ENCODE data around the gene ANXA2R. TPM values are rescaled to one million over a fixed set of nuclear protein-coding genes. Genes with fewer than 3 reads are reported as not detected.
A peak's percentile ranks its signal among the peaks of the same experiment; 100 is the strongest.
"Not testable (repeated sequence)": the region's sequence is repeated elsewhere in the genome, so short reads cannot be mapped to it uniquely, and the experiment has no call there.

ANXA2R gene
- total RNA-seq, 1 donor from 2014 or later: 1.2 TPM

- DNase-seq (ENCODE audit: low read depth, low spot score): no peak
- no peaks in the 10 kb centered on the region for H3K27me3 Mint-ChIP-seq (ENCODE audit: low read depth)
- H3K4me3 Mint-ChIP-seq: no peak overlapping the region
- H3K27ac Mint-ChIP-seq (ENCODE audit: unreplicated experiment): peak overlapping the region; percentile 84
- H3K36me3 Mint-ChIP-seq (ENCODE audit: low read depth): peaks cover 41% of the 10 kb centered on the region
- no peaks in the 10 kb centered on the region for H3K9me3 Mint-ChIP-seq
- peaks cover 13% of the 10 kb centered on the region for H3K4me1 Mint-ChIP-seq
- no peak for TF ChIP-seq CTCF (conservative IDR thresholded peaks at IDR 0.05)
Observed at GRCh38 chr5:43075319-43076293, 35.5 kb upstream of the ANXA2R start.

DNA sequence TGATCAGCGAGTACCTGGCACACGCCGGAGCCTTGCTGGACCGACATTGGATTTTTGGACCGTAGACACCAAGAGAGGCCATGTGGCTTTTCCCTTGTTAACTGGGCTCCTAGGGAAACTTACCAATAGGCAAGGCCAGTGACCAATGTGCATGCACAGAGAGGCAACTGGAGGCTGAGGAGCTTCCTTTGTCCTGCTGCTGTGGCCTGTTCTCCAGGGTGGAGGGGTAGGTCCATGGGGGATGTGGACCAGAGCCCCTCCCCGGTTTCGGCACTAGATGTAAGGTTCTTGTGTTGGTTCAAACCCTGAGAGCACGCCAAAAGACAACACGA lies 34.8 kb upstream of the ANXA2R start:
- H3K9me3 Mint-ChIP-seq: no peaks in the 10 kb centered on the region

GRCh38 chr5:43073597-43074546 lies 33.8 kb upstream of the ANXA2R start:
- Mint-ChIP-seq H3K4me1 (peaks cover 17% of the 10 kb centered on the region), H3K36me3 (ENCODE audit: low read depth) (peaks cover 45% of the 10 kb centered on the region), H3K9me3 (no peaks in the 10 kb centered on the region), H3K27ac (ENCODE audit: unreplicated experiment) (no peak overlapping the region), H3K27me3 (ENCODE audit: low read depth) (no peaks in the 10 kb centered on the region), H3K4me3 (peak overlapping the region; percentile 44)
- TF ChIP-seq CTCF (conservative IDR thresholded peaks at IDR 0.05): peak; percentile 59
- no peak for DNase-seq (ENCODE audit: low read depth, low spot score)

More for the DNA sequence above, 34.8 kb upstream of the ANXA2R start:
- no peak for DNase-seq (ENCODE audit: low read depth, low spot score)
- Mint-ChIP-seq H3K27ac (ENCODE audit: unreplicated experiment) (no peak overlapping the region), H3K27me3 (ENCODE audit: low read depth) (no peaks in the 10 kb centered on the region), H3K36me3 (ENCODE audit: low read depth) (peaks cover 45% of the 10 kb centered on the region), H3K4me1 (peaks cover 15% of the 10 kb centered on the region), H3K4me3 (no peak overlapping the region)
- no peak for TF ChIP-seq CTCF (conservative IDR thresholded peaks at IDR 0.05)

DNA sequence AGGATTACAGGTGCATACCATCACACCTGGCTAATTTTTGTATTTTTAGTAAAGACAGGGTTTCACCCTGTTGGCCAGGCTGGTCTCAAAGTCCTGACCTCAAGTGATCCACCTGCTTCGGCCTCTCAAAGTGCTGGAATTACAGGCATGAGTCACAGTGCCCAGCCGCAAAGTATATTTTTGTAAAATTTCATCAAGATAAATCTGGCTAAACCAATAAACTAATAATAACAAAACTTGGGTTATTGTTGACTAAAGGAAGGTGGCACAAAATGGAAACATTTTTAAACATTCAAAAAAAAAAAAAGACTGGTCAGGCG lies 29.2 kb upstream of the ANXA2R start:
- not testable (repeated sequence) for H3K27ac Mint-ChIP-seq (ENCODE audit: unreplicated experiment); DNase-seq (ENCODE audit: low read depth, low spot score); H3K27me3 Mint-ChIP-seq (ENCODE audit: low read depth); H3K9me3 Mint-ChIP-seq
- peaks cover 39% of the 10 kb centered on the region for H3K4me1 Mint-ChIP-seq
- peak overlapping the region; percentile 31 for H3K4me3 Mint-ChIP-seq
- peaks cover 27% of the 10 kb centered on the region for H3K36me3 Mint-ChIP-seq (ENCODE audit: low read depth)

DNA sequence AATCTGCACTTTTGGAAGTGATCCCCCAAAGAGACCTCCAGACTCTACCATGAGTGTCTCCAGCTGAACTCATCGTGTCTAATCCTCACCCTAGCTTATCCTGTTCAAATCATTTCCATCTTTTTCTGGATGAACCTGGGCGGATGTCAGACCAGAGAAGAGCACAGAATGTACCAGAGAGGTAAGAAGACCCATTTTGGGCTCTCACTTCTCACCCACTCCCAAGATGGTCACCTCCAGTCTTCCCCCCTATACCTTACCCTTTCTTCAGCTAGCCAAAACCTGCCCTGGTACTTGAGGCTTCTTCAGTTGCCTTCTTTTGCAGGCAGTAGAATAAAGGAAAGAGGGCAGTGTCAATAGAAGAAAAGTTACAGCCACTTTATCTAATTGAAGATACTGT lies 27.9 kb upstream of the ANXA2R start:
- no peak for DNase-seq (ENCODE audit: low read depth, low spot score)
- no peak for TF ChIP-seq CTCF (conservative IDR thresholded peaks at IDR 0.05)
- Mint-ChIP-seq H3K4me1 (peaks cover 35% of the 10 kb centered on the region), H3K36me3 (ENCODE audit: low read depth) (peaks cover 16% of the 10 kb centered on the region), H3K4me3 (peak overlapping the region; percentile 90), H3K27ac (ENCODE audit: unreplicated experiment) (peak overlapping the region; percentile 67), H3K9me3 (no peaks in the 10 kb centered on the region), H3K27me3 (ENCODE audit: low read depth) (no peaks in the 10 kb centered on the region)
